Sigmoid colon (tissue), 4 donors: Measurements from ENCODE around the gene SNTG2.

Source experiments
- CTCF ChIP-seq, 4 experiments: fragments of 450-650 bp in 3 of 4; fragments of 200-600 bp in 1 of 4; IDR thresholded peaks; one replicate each; pipeline ENCODE4 v1.5.1; 2016 to 2019; ENCODE audit warnings: antibody characterized with exemption in 4 of 4, mild to moderate bottlenecking in 3 of 4, moderate library complexity in 2 of 4
- EP300 ChIP-seq, 4 donors: sonication (generic); formaldehyde crosslinking; IDR thresholded peaks; one replicate each; pipeline ENCODE4 v1.6.1; 2017; ENCODE audit warnings: antibody characterized with exemption in 4 of 4
- POLR2A ChIP-seq, 2 donors: fragments of 450-650 bp; IDR thresholded peaks; one replicate each; pipeline ENCODE4 v1.6.1; 2016; ENCODE audit warnings: antibody characterized with exemption in 2 of 2, mild to moderate bottlenecking in 2 of 2, moderate library complexity in 2 of 2
- POLR2AphosphoS5 ChIP-seq, 4 donors: sonication (generic); formaldehyde crosslinking; IDR thresholded peaks; one replicate each; pipeline ENCODE4 v1.6.1; 2017; ENCODE audit warnings: antibody characterized with exemption in 4 of 4

DNA sequence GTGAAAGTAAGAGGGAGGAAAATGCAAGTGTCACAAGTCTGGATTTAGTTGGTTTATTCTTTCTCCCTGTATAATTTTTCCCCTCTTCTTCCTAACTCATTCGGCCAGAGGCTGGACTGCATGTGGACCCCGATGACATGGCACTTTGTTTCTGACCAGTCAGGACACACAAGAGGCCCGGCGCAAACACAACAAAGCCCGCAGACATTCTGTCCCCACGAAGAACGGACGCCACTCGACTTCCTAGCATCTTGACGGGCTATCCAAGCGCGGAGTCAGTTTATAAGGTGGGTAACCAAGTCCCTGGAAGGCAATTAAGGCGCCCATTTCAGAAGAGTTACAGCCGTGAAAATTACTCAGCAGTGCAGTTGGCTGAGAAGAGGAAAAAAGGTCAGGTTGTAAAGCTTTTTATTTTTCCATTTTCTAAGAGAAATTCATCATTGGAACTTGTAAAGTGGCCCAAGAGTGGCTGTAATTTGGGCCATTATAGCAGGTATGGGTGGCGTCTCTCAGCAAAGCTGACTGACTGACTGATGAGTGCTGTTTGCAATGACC is 462.6 kb downstream of the SNTG2 start, which contains the start of gene TPO:
- TF ChIP-seq CTCF (IDR thresholded peaks at IDR 0.05) (no peak), EP300 (IDR thresholded peaks at IDR 0.05) (no peak), POLR2A (IDR thresholded peaks at IDR 0.05) (no peak), POLR2AphosphoS5 (IDR thresholded peaks at IDR 0.05) (no peak)
